ENCODE results near the gene RABL2B.
"Not testable (repeated sequence)": the region's sequence is repeated elsewhere in the genome, so short reads cannot be mapped to it uniquely, and the experiment has no call there.

The RABL2B gene

GRCh38 chr22:50783033-50783879 lies at the start of gene RABL2B:
Gene RABL2B (minus strand): TSS chr22:50783636. CDS start chr22:50782294, 1,342 bp downstream.
- DNase-seq (ENCODE audit: low read depth in 4 of 4, low spot score in 1 of 4): peak; percentile 65 to 82 (median 77)

- not testable (repeated sequence) for DNase-seq (ENCODE audit: low read depth in 4 of 4, low spot score in 1 of 4)
These were observed 3.5 kb upstream of the RABL2B start for GRCh38 chr22:50786936-50787335.

GRCh38 chr22:50785289-50785688 lies 1.9 kb upstream of the RABL2B start:
- DNase-seq (ENCODE audit: low read depth in 4 of 4, low spot score in 1 of 4): not testable (repeated sequence)

- not testable (repeated sequence) for DNase-seq (ENCODE audit: low read depth in 4 of 4, low spot score in 1 of 4)
These were observed 442 bp upstream of the RABL2B start for GRCh38 chr22:50783880-50784276.

- DNase-seq (ENCODE audit: low read depth in 4 of 4, low spot score in 1 of 4): not testable (repeated sequence)
These were observed 1.2 kb downstream of the RABL2B start for GRCh38 chr22:50782253-50782652.

GRCh38 chr22:50780244-50780643 lies 3.2 kb downstream of the RABL2B start:
- not testable (repeated sequence) for DNase-seq (ENCODE audit: low read depth in 4 of 4, low spot score in 1 of 4)

GRCh38 chr22:50777631-50778030 lies 5.8 kb downstream of the RABL2B start:
- not testable (repeated sequence) for DNase-seq (ENCODE audit: low read depth in 4 of 4, low spot score in 1 of 4)

- not testable (repeated sequence) for DNase-seq (ENCODE audit: low read depth in 4 of 4, low spot score in 1 of 4)
These were observed 8.3 kb downstream of the RABL2B start for GRCh38 chr22:50775132-50775531.

- not testable (repeated sequence) for DNase-seq (ENCODE audit: low read depth in 4 of 4, low spot score in 1 of 4)
These were observed 19.1 kb downstream of the RABL2B start for GRCh38 chr22:50764288-50764687.

GRCh38 chr22:50761829-50762228 lies 21.6 kb downstream of the RABL2B start:
- not testable (repeated sequence) for DNase-seq (ENCODE audit: low read depth in 4 of 4, low spot score in 1 of 4)

GRCh38 chr22:50759597-50760341 lies 23.7 kb downstream of the RABL2B start:
- not testable (repeated sequence) for DNase-seq (ENCODE audit: low read depth in 4 of 4, low spot score in 1 of 4)

- peak in 3 of 4 experiments; percentile 3 to 32 (median 23) for DNase-seq (ENCODE audit: low read depth in 4 of 4, low spot score in 1 of 4)
These were observed 26.4 kb downstream of the RABL2B start for GRCh38 chr22:50756949-50757491.

GRCh38 chr22:50756406-50756805 lies 27.0 kb downstream of the RABL2B start:
- DNase-seq (ENCODE audit: low read depth in 4 of 4, low spot score in 1 of 4): not testable (repeated sequence)

- DNase-seq (ENCODE audit: low read depth in 4 of 4, low spot score in 1 of 4): not testable (repeated sequence)
These were observed 28.2 kb downstream of the RABL2B start for GRCh38 chr22:50755251-50755650.

- not testable (repeated sequence) for DNase-seq (ENCODE audit: low read depth in 4 of 4, low spot score in 1 of 4)
These were observed 33.9 kb downstream of the RABL2B start for GRCh38 chr22:50749302-50750074.

- not testable (repeated sequence) for DNase-seq (ENCODE audit: low read depth in 4 of 4, low spot score in 1 of 4)
These were observed 34.8 kb downstream of the RABL2B start for GRCh38 chr22:50748630-50749029.

- not testable (repeated sequence) for DNase-seq (ENCODE audit: low read depth in 4 of 4, low spot score in 1 of 4)
These were observed 35.9 kb downstream of the RABL2B start for GRCh38 chr22:50747521-50747920.

- DNase-seq (ENCODE audit: low read depth in 4 of 4, low spot score in 1 of 4): not testable (repeated sequence)
These were observed 39.0 kb downstream of the RABL2B start for GRCh38 chr22:50744424-50744823.

- not testable (repeated sequence) for DNase-seq (ENCODE audit: low read depth in 4 of 4, low spot score in 1 of 4)
These were observed 42.7 kb downstream of the RABL2B start for GRCh38 chr22:50740714-50741113.

GRCh38 chr22:50739894-50740293 lies 43.5 kb downstream of the RABL2B start:
- DNase-seq (ENCODE audit: low read depth in 4 of 4, low spot score in 1 of 4): no peak

- DNase-seq (ENCODE audit: low read depth in 4 of 4, low spot score in 1 of 4): no peak
These were observed 44.2 kb downstream of the RABL2B start for GRCh38 chr22:50739279-50739691.

All from stimulated activated CD4-positive, alpha-beta T cell treated with anti-CD3 and anti-CD28 coated beads, Interleukin-1b, Interleukin-23, amount 100 ng/mL, for 24 hours (primary cell).